B cell (primary cell): ENCODE measurements around the gene CAPN5. TPM values are rescaled to one million over a fixed set of nuclear protein-coding genes. Genes with fewer than 3 reads are reported as not detected.

Experiments used
- ATAC-seq: fragments of 200-7000 bp; cut with Tn5 transposase; one replicate; pipeline ENCODE4 v1.10.0; 2021; ENCODE audit warnings: low read depth, mild to moderate bottlenecking, moderate number of reproducible peaks, moderate library complexity
- CTCF ChIA-PET: fragments of 350-600 bp; sonication (Branson Sonifier 250); formaldehyde crosslinking; loops from one replicate; lab custom pipeline; 2021; ENCODE audit warnings: antibody characterized with exemption, inconsistent platforms; lab: Charles Lee
- POLR2A ChIA-PET: fragments of 350-600 bp; sonication (Branson Sonifier 250); formaldehyde crosslinking; loops from one replicate; lab custom pipeline; 2021; ENCODE audit warnings: antibody characterized with exemption; lab: Charles Lee
- DNase-seq: peaks from one replicate; pipeline ENCODE4 v3.0.0; 2013
- H2AFZ ChIP-seq: 2 replicates; pipeline ENCODE4 v1.6.1; 2012; ENCODE audit warnings: mild to moderate bottlenecking, low read depth, low read length; ENCODE audit not compliant: insufficient read depth, poor library complexity, severe bottlenecking
- H3K27ac ChIP-seq, 2 donors: 1 replicate in 1 of 2; 2 replicates in 1 of 2; pipeline ENCODE4 v1.5.1; 2012 to 2013; ENCODE audit warnings: low read length in 2 of 2, mild to moderate bottlenecking in 2 of 2, moderate library complexity in 1 of 2
- H3K27me3 ChIP-seq, 4 experiments: fragments of 200-600 bp in 1 of 4; sonication (generic) in 1 of 4; replicated peaks in 1 of 4; 1 replicate in 2 of 4; 2 replicates in 2 of 4; pipeline versions ENCODE4 v1.6.1 to v1.7.0; 2013 to 2016; ENCODE audit warnings: low read length in 3 of 4, mild to moderate bottlenecking in 2 of 4, mixed read lengths in 1 of 4, moderate library complexity in 1 of 4; ENCODE audit not compliant: insufficient read depth in 4 of 4, control insufficient read depth in 3 of 4; ENCODE audit errors: control extremely low read depth in 1 of 4
- H3K36me3 ChIP-seq, 2 experiments: replicated peaks in 1 of 2; 1 replicate in 1 of 2; 2 replicates in 1 of 2; pipeline versions ENCODE4 v1.6.1 to v1.7.1; 2013; ENCODE audit warnings: low read length in 1 of 2; ENCODE audit not compliant: insufficient read depth in 2 of 2, control insufficient read depth in 1 of 2; ENCODE audit errors: control extremely low read depth in 1 of 2, extremely low read depth in 1 of 2
- H3K4me1 ChIP-seq, 2 donors: fragments of 200-600 bp in 1 of 2; sonication (generic) in 1 of 2; 1 replicate in 1 of 2; 2 replicates in 1 of 2; pipeline versions ENCODE4 v1.5.1 to v1.6.1; 2013 to 2017; ENCODE audit warnings: low read length in 2 of 2; ENCODE audit not compliant: control insufficient read depth in 2 of 2, insufficient read depth in 2 of 2
- H3K4me2 ChIP-seq: replicated peaks from 2 replicates; pipeline ENCODE3; 2012; ENCODE audit warnings: mild to moderate bottlenecking, low read depth, low read length; ENCODE audit not compliant: poor library complexity, severe bottlenecking
- H3K4me3 ChIP-seq, 5 experiments: fragments of 200-600 bp in 1 of 5; sonication (generic) in 1 of 5; 1 replicate in 3 of 5; 2 replicates in 2 of 5; pipeline versions ENCODE4 v1.5.1 to v1.7.0; 2011 to 2016; ENCODE audit warnings: low read length in 4 of 5, mild to moderate bottlenecking in 4 of 5, low read depth in 2 of 5, control low read depth in 1 of 5, moderate library complexity in 1 of 5; ENCODE audit not compliant: insufficient read depth in 1 of 5; ENCODE audit errors: control extremely low read depth in 1 of 5, extremely low read depth in 1 of 5
- H3K79me2 ChIP-seq: fragments of 200-600 bp; sonication (generic); one replicate; pipeline ENCODE4 v1.6.0; 2016; ENCODE audit warnings: low read length; ENCODE audit not compliant: control insufficient read depth, insufficient read depth
- H3K9ac ChIP-seq: fragments of 200-600 bp; sonication (generic); 2 replicates; pipeline ENCODE4 v1.6.1; 2017; ENCODE audit warnings: mild to moderate bottlenecking, low read length, moderate library complexity
- H3K9me3 ChIP-seq, 3 donors: one replicate each; pipeline versions ENCODE4 v1.6.1 to v1.7.1; 2013; ENCODE audit warnings: low read length in 2 of 3; ENCODE audit not compliant: control insufficient read depth in 2 of 3, insufficient read depth in 1 of 3; ENCODE audit errors: control extremely low read depth in 1 of 3
- H4K20me1 ChIP-seq: 2 replicates; pipeline ENCODE4 v1.6.0; 2012; ENCODE audit warnings: mild to moderate bottlenecking, low read length; ENCODE audit not compliant: insufficient read depth, control insufficient read depth, poor library complexity, severe bottlenecking
- H3K27ac Mint-ChIP-seq: one replicate; pipeline ENCODE4 v1.8.0; 2021; ENCODE audit warnings: mixed read lengths
- H3K27me3 Mint-ChIP-seq: one replicate; pipeline ENCODE4 v1.8.0; 2021; ENCODE audit warnings: mixed read lengths
- H3K4me1 Mint-ChIP-seq: one replicate; pipeline ENCODE4 v1.8.0; 2021; ENCODE audit warnings: mixed read lengths
- H3K4me3 Mint-ChIP-seq: one replicate; pipeline ENCODE4 v1.8.0; 2021; ENCODE audit warnings: mixed read lengths
- H3K9me3 Mint-ChIP-seq: one replicate; pipeline ENCODE4 v1.8.0; 2022; ENCODE audit warnings: mixed read lengths; ENCODE audit not compliant: insufficient read depth
- CTCF ChIP-seq: fragments of 200-600 bp; IDR thresholded peaks from one replicate; pipeline ENCODE4 v1.8.0; 2022; ENCODE audit warnings: antibody characterized with exemption, mild to moderate bottlenecking
- EZH2 ChIP-seq: IDR thresholded peaks from 2 replicates; pipeline ENCODE4 v1.6.1; 2012; ENCODE audit warnings: borderline replicate concordance, low read depth, mild to moderate bottlenecking, moderate library complexity, low read length; ENCODE audit not compliant: insufficient read depth, poor library complexity, severe bottlenecking
- WGBS: methylation state at CpG from one replicate; pipeline ENCODE4 v1.1.5; 2013; ENCODE audit warnings: missing lambda C conversion rate; ENCODE audit not compliant: insufficient coverage; 5-methylcytosine and 5-hydroxymethylcytosine counted together
- intact Hi-C: fragments of 100-400 bp; cut with micrococcal nuclease; formaldehyde crosslinking; loops from one replicate; pipeline ENCODE4 v1.10.0; 2022
- polyA plus RNA-seq: library from polyadenylated mRNA; depleted of rRNA; stranded (reverse); fragments of >200 nt; gene quantifications from 2 replicates; pipeline ENCODE4 v1.2.3, GENCODE V29; 2012
- total RNA-seq, 2 donors: library from RNA; stranded (reverse); fragments of 120-200 nt in 1 of 2; gene quantifications; 1 replicate in 1 of 2; 2 replicates in 1 of 2; pipeline versions ENCODE4 v1.2.3 to v1.2.4, GENCODE V29; 2013 to 2022

CAPN5 gene
- total and polyA plus RNA-seq, 2 donors (not counting 1 experiment from before 2014, with no cell fraction given): 0.74 to 0.78 TPM

- Mint-ChIP-seq H3K4me3 (no peak overlapping the region), H3K9me3 (no peaks in the 10 kb centered on the region), H3K27me3 (no peaks in the 10 kb centered on the region), H3K4me1 (no peaks in the 10 kb centered on the region), H3K27ac (no peak overlapping the region)
- Histone ChIP-seq H3K4me2 (no peak overlapping the region), H3K4me3 (no peak overlapping the region), H4K20me1 (no peaks in the 10 kb centered on the region), H3K9me3 (no peaks in the 10 kb centered on the region), H3K27ac (no peak overlapping the region), H3K9ac (no peak overlapping the region), H3K79me2 (no peaks in the 10 kb centered on the region), H3K4me1 (no peaks in the 10 kb centered on the region), H3K27me3 (no peaks in the 10 kb centered on the region), H2AFZ (no peak overlapping the region), H3K36me3 (no peaks in the 10 kb centered on the region)
- ATAC-seq (no peak), DNase-seq (no peak)
- ChIA-PET CTCF (no interaction called here), POLR2A (no interaction called here)
- WGBS: 96% methylated on average over 20 of the region's 20 CpGs
- intact Hi-C loops: no loop called here
- no peak for TF ChIP-seq CTCF
- TF ChIP-seq EZH2: no peak
Measured at GRCh38 chr11:77159937-77160495, 93.2 kb downstream of the CAPN5 start.

DNA sequence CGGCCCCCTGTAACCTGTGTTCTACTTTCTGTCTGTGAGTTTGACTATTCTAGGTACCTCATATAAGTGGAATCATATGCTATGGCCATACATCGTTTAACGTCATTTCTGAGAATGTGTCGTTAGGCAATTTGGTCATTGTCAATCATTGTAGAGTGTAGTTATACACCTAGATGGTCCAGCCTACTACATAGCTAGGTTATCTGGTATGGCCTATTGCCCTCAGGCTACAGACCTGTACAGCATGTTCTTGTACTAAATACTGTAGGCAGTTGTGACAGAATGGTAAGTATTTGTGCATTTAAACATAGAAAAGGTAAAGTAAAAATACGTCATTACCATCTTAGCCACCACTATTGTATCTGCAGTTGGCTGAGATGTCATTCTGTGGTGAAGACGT lies 96.5 kb downstream of the CAPN5 start:
- no peak for DNase-seq
- H3K4me1 Mint-ChIP-seq: no peaks in the 10 kb centered on the region
- H3K4me2 ChIP-seq: no peak overlapping the region
- no peaks in the 10 kb centered on the region for H4K20me1 ChIP-seq
- no peak for TF ChIP-seq CTCF
- TF ChIP-seq EZH2: no peak
- H3K9ac ChIP-seq: no peak overlapping the region
- no peaks in the 10 kb centered on the region for H3K9me3 Mint-ChIP-seq
- intact Hi-C loops: no loop called here
- no peaks in the 10 kb centered on the region for H3K36me3 ChIP-seq
- H3K27me3 ChIP-seq: no peaks in the 10 kb centered on the region
- no peaks in the 10 kb centered on the region for H3K27me3 Mint-ChIP-seq
- CTCF ChIA-PET: no interaction called here
- H3K4me1 ChIP-seq: no peaks in the 10 kb centered on the region
- H3K4me3 ChIP-seq: no peak overlapping the region
- no peak overlapping the region for H3K4me3 Mint-ChIP-seq
- 91% methylated on average over 4 of the region's 6 CpGs for WGBS
- H3K9me3 ChIP-seq: no peaks in the 10 kb centered on the region
- no peak overlapping the region for H3K27ac Mint-ChIP-seq
- POLR2A ChIA-PET: no interaction called here
- H3K79me2 ChIP-seq: no peaks in the 10 kb centered on the region
- no peak overlapping the region for H2AFZ ChIP-seq
- no peak for ATAC-seq
- no peak overlapping the region for H3K27ac ChIP-seq
